ENCODE results near the gene HLA-DRB1.
"Not testable (repeated sequence)": the region's sequence is repeated elsewhere in the genome, so short reads cannot be mapped to it uniquely, and the experiment has no call there.

Gene HLA-DRB1

GRCh38 chr6:32597024-32597423 lies 7.4 kb upstream of the HLA-DRB1 start:
- TF ChIP-seq, protein P1, sequence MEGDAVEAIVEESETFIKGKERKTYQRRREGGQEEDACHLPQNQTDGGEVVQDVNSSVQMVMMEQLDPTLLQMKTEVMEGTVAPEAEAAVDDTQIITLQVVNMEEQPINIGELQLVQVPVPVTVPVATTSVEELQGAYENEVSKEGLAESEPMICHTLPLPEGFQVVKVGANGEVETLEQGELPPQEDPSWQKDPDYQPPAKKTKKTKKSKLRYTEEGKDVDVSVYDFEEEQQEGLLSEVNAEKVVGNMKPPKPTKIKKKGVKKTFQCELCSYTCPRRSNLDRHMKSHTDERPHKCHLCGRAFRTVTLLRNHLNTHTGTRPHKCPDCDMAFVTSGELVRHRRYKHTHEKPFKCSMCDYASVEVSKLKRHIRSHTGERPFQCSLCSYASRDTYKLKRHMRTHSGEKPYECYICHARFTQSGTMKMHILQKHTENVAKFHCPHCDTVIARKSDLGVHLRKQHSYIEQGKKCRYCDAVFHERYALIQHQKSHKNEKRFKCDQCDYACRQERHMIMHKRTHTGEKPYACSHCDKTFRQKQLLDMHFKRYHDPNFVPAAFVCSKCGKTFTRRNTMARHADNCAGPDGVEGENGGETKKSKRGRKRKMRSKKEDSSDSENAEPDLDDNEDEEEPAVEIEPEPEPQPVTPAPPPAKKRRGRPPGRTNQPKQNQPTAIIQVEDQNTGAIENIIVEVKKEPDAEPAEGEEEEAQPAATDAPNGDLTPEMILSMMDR (IDR thresholded peaks at IDR 0.05; ENCODE audit: low read length, missing control alignments) = no peak
- DNase-seq (ENCODE audit: low read depth) = no peak
- no peak overlapping the region for H3K4me3 ChIP-seq (replicated peaks; ENCODE audit: low read depth, low read length)

DNA sequence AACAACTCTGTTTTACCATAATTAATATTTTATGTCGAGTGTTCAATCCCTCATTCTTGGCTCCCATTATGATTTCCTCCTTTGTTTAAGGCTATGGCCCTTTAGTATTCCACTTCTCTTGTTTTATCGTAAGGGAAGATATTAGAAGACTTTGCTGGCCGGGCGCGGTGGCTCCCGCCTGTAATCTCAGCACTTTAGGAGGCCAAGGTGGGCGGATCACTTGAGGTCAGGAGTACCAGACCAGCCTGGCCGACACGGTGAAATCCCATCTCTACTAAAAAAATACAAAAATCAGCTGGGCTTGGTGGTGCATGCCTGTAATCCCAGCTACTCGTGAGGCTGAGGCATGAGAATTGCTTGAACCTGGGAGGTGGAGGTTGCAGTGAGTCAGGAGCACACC lies 1.1 kb upstream of the HLA-DRB1 start:
- H3K4me3 ChIP-seq (replicated peaks; ENCODE audit: low read depth, low read length); DNase-seq (ENCODE audit: low read depth): not testable (repeated sequence)

- TF ChIP-seq, protein P1 (IDR thresholded peaks at IDR 0.05; ENCODE audit: low read length, missing control alignments) = no peak
- no peak overlapping the region for H3K4me3 ChIP-seq (replicated peaks; ENCODE audit: low read depth, low read length)
- no peak for DNase-seq (ENCODE audit: low read depth)
Observed at GRCh38 chr6:32588156-32588555, 1.5 kb downstream of the HLA-DRB1 start.

DNA sequence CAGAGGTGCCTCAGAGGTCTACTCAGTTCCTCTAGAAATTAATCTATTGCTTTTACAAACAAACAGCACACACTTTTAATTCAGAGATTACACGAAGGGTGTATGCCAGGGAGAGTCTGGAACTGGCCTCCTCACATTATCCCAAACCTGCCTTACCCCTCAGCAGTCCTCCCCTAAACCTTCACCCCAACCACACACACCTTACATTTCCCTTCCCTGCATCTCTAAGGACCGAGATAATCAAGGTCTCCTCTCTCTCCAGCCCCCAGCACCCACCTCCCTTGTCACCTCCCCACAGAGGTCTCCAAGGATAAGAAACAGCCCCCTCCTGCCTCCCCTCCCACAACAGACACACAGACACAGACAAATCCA lies 6.1 kb downstream of the HLA-DRB1 start:
- TF ChIP-seq, protein P1 (IDR thresholded peaks at IDR 0.05; ENCODE audit: low read length, missing control alignments) = no peak
- no peak for DNase-seq (ENCODE audit: low read depth)
- no peak overlapping the region for H3K4me3 ChIP-seq (replicated peaks; ENCODE audit: low read depth, low read length)

DNA sequence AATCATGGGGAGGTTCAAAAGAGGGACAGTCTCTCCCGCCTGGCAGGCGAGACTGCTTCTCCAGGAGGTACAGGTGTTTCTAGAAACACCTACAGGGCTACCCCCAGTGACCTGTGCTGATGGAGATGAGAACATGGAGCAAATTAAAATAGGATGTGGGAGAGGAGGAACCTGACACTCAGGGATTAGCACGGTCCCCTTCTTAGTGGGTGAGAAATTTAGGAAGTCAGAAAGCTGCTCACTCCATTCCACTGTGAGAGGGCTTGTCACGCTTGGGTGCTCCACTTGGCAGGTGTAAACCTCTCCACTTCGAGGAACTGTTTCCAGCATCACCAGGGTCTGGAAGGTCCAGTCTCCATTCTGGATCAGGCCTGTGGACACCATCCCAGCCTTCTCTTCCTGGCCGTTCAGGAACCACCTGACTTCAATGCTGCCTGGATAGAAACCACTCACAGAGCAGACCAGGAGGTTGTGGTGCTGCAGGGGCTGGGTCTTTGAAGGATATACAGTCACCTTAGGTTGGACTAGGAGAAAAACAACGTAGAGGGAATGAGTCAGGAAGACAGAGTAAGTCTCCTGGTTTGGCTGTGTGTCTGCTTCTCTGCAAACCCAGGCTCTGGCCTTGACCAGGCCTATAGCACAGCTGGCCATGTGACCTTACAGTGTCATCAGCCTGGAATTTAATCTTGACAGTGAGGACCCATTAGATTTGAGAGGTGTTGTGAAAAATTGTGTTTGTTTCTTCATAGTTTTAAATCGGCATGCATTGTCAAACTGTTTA lies 8.1 kb downstream of the HLA-DRB1 start:
- no peak for DNase-seq (ENCODE audit: low read depth)
- TF ChIP-seq, protein P1 (IDR thresholded peaks at IDR 0.05; ENCODE audit: low read length, missing control alignments) = no peak
- H3K4me3 ChIP-seq (replicated peaks; ENCODE audit: low read depth, low read length) = no peak overlapping the region

DNA sequence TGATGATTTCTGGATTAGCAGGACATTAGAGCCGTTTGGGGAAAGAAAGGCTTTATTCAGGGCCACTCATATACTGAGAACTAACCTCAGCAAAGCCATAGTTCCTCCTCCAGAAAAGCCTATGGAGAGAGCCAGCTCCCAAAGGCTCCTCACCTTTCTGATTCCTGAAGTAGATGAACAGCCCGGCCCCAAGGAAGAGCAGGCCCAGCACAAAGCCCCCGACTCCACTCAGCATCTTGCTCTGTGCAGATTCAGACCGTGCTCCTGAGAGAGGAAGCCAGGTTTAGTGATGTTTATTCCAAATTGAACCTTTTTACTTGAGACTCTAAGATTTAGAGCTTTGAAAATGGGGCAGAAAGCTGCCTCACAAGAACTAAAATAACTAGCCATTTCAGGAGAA lies 9.1 kb downstream of the HLA-DRB1 start:
- TF ChIP-seq, protein P1 (IDR thresholded peaks at IDR 0.05; ENCODE audit: low read length, missing control alignments) = no peak
- no peak overlapping the region for H3K4me3 ChIP-seq (replicated peaks; ENCODE audit: low read depth, low read length)
- DNase-seq (ENCODE audit: low read depth) = no peak

GRCh38 chr6:32578962-32579361 lies 10.7 kb downstream of the HLA-DRB1 start:
- no peak for DNase-seq (ENCODE audit: low read depth)
- TF ChIP-seq, protein P1 (IDR thresholded peaks at IDR 0.05; ENCODE audit: low read length, missing control alignments) = no peak
- no peak overlapping the region for H3K4me3 ChIP-seq (replicated peaks; ENCODE audit: low read depth, low read length)

- H3K4me3 ChIP-seq (replicated peaks; ENCODE audit: low read depth, low read length); DNase-seq (ENCODE audit: low read depth): not testable (repeated sequence)
Observed at GRCh38 chr6:32577493-32577892, 12.2 kb downstream of the HLA-DRB1 start.

Measured in fibroblast of pulmonary artery (primary cell).